GM15510 (cell line): ENCODE measurements around the gene RPLP2.

Experiments
- POLR2A ChIP-seq: IDR thresholded peaks from 3 replicates; pipeline ENCODE4 v1.6.1; 2011; ENCODE audit warnings: borderline replicate concordance; ENCODE audit not compliant: insufficient read length; ENCODE audit errors: extremely low read depth

The RPLP2 gene

GRCh38 chr11:794013-794765, 15.6 kb upstream of the RPLP2 start:
- TF ChIP-seq POLR2A, result no peak

GRCh38 chr11:794766-795633, 14.8 kb upstream of the RPLP2 start:
- no peak for TF ChIP-seq POLR2A

- peak; percentile 36 for TF ChIP-seq POLR2A
These were observed 13.9 kb upstream of the RPLP2 start for GRCh38 chr11:795634-796564.

GRCh38 chr11:796565-797295, 13.0 kb upstream of the RPLP2 start:
- TF ChIP-seq POLR2A, result no peak

GRCh38 chr11:797296-798092, 12.3 kb upstream of the RPLP2 start:
- TF ChIP-seq POLR2A, result no peak

GRCh38 chr11:798093-798713, 11.6 kb upstream of the RPLP2 start, which contains the start of gene SLC25A22:
Gene SLC25A22, minus strand, starts transcription at chr11:798281. Its CDS starts 3,275 bp downstream, at chr11:795006.
- TF ChIP-seq POLR2A, result peak; percentile 73

- no peak for TF ChIP-seq POLR2A
These were observed 10.0 kb upstream of the RPLP2 start for GRCh38 chr11:799641-800316.

GRCh38 chr11:800473-800872, 9.3 kb upstream of the RPLP2 start:
- no peak for TF ChIP-seq POLR2A

- TF ChIP-seq POLR2A, result no peak
These were observed 8.5 kb upstream of the RPLP2 start for GRCh38 chr11:801097-801780.

GRCh38 chr11:802018-802617, 7.6 kb upstream of the RPLP2 start:
- no peak for TF ChIP-seq POLR2A

- no peak for TF ChIP-seq POLR2A
These were observed 6.9 kb upstream of the RPLP2 start for GRCh38 chr11:802693-803466.

- no peak for TF ChIP-seq POLR2A
These were observed 6.4 kb upstream of the RPLP2 start for GRCh38 chr11:803467-803742.
